H1 (cell line): ENCODE data around the gene SLC27A6. TPM values are rescaled to one million over a fixed set of nuclear protein-coding genes. Genes with fewer than 3 reads are reported as not detected.

ENCODE experiments used
- CTCF ChIA-PET: fragments of 300-600 bp; sonication (Branson Sonifier 250); formaldehyde crosslinking; loops from one replicate; lab custom pipeline; 2021; ENCODE audit not compliant: partially characterized antibody; lab: Charles Lee
- POLR2A ChIA-PET: fragments of 300-600 bp; sonication (Branson Sonifier 250); formaldehyde crosslinking; loops from one replicate; lab custom pipeline; 2021; ENCODE audit warnings: inconsistent platforms; ENCODE audit not compliant: partially characterized antibody; lab: Charles Lee
- DNase-seq, 2 experiments: peaks; one replicate each; pipeline versions ENCODE4 v3.0.0 to v3.0.0-alpha.2; 2010 to 2022; ENCODE audit warnings: low spot score in 2 of 2, low read depth in 1 of 2, mixed read lengths in 1 of 2
- FAIRE-seq: peaks from 2 replicates; lab custom pipeline; 2011; peaks lifted over from hg19 to GRCh38; lab: Jason Lieb, UNC
- H2AFZ ChIP-seq: 2 replicates; pipeline ENCODE4 v1.8.1; 2012; ENCODE audit warnings: low read length, inconsistent platforms
- H2AK5ac ChIP-seq: 2 replicates; pipeline ENCODE4 v1.6.1; 2013; ENCODE audit warnings: low read depth, low read length
- H2BK120ac ChIP-seq: replicated peaks from 2 replicates; pipeline ENCODE3; 2013; ENCODE audit warnings: low read depth, low read length, inconsistent platforms
- H2BK12ac ChIP-seq: 2 replicates; pipeline ENCODE4 v1.6.1; 2013; ENCODE audit warnings: low read depth, low read length
- H2BK15ac ChIP-seq: 2 replicates; pipeline ENCODE4 v1.6.1; 2013; ENCODE audit warnings: low read length
- H2BK20ac ChIP-seq: 2 replicates; pipeline ENCODE4 v1.6.1; 2013; ENCODE audit warnings: low read length
- H2BK5ac ChIP-seq: 2 replicates; pipeline ENCODE4 v1.6.1; 2013; ENCODE audit warnings: low read depth, low read length
- H3K14ac ChIP-seq: 2 replicates; pipeline ENCODE4 v1.6.1; 2013; ENCODE audit warnings: inconsistent platforms; ENCODE audit not compliant: insufficient read length
- H3K18ac ChIP-seq: 2 replicates; pipeline ENCODE4 v1.6.1; 2013; ENCODE audit warnings: low read length; ENCODE audit errors: extremely low read depth
- H3K23ac ChIP-seq: 2 replicates; pipeline ENCODE4 v1.6.1; 2013; ENCODE audit warnings: inconsistent platforms; ENCODE audit not compliant: insufficient read length
- H3K23me2 ChIP-seq: 2 replicates; pipeline ENCODE4 v1.6.1; 2013; ENCODE audit warnings: low read depth, low read length
- H3K27ac ChIP-seq: 2 replicates; pipeline ENCODE4 v1.6.1; 2011; ENCODE audit warnings: low read depth, low read length, inconsistent platforms
- H3K27me3 ChIP-seq, 4 experiments: replicated peaks in 1 of 4; 1 replicate in 1 of 4; 2 replicates in 3 of 4; pipeline versions ENCODE4 v1.6.1 to v1.8.1; 2011 to 2013; ENCODE audit warnings: low read length in 3 of 4, mild to moderate bottlenecking in 3 of 4, inconsistent platforms in 2 of 4, mixed read lengths in 2 of 4, moderate library complexity in 1 of 4; ENCODE audit not compliant: control insufficient read depth in 3 of 4, insufficient read depth in 3 of 4; ENCODE audit errors: extremely low read depth in 1 of 4
- H3K36me3 ChIP-seq, 4 experiments: 2 replicates each; pipeline versions ENCODE4 v1.6.1 to v1.8.1; 2011 to 2013; ENCODE audit warnings: mild to moderate bottlenecking in 4 of 4, low read length in 3 of 4, moderate library complexity in 2 of 4, control low read depth in 1 of 4, inconsistent platforms in 1 of 4; ENCODE audit not compliant: insufficient read depth in 4 of 4, control insufficient read depth in 2 of 4
- H3K4ac ChIP-seq: replicated peaks from 2 replicates; pipeline ENCODE3; 2013; ENCODE audit warnings: low read length, low read depth, mixed read lengths, inconsistent platforms; ENCODE audit not compliant: insufficient read length
- H3K4me1 ChIP-seq, 4 experiments: replicated peaks in 1 of 4; 1 replicate in 1 of 4; 2 replicates in 3 of 4; pipeline versions ENCODE4 v1.6.1 to v1.8.1; 2011 to 2013; ENCODE audit warnings: low read length in 3 of 4, inconsistent platforms in 2 of 4, mixed read lengths in 1 of 4; ENCODE audit not compliant: insufficient read depth in 4 of 4, control insufficient read depth in 3 of 4
- H3K4me2 ChIP-seq, 2 experiments: 2 replicates each; pipeline versions ENCODE4 v1.6.1 to v1.8.1; 2011 to 2013; ENCODE audit warnings: low read depth in 2 of 2, low read length in 2 of 2, control low read depth in 1 of 2, inconsistent platforms in 1 of 2, mild to moderate bottlenecking in 1 of 2; ENCODE audit not compliant: insufficient read depth in 1 of 2
- H3K4me3 ChIP-seq, 4 experiments: fragments of 200-600, 300-600 bp in 1 of 4; sonication (generic), shearing (Covaris generic), sonication (Bioruptor Twin) in 1 of 4; 2 replicates each; pipeline versions ENCODE4 v1.5.1 to v1.8.1; 2011 to 2016; ENCODE audit warnings: low read length in 4 of 4, low read depth in 3 of 4, control low read depth in 2 of 4, inconsistent platforms in 2 of 4, mild to moderate bottlenecking in 2 of 4, mixed read lengths in 1 of 4, moderate library complexity in 1 of 4; ENCODE audit not compliant: insufficient read depth in 2 of 4; ENCODE audit errors: extremely low read depth in 1 of 4
- H3K56ac ChIP-seq: replicated peaks from 2 replicates; pipeline ENCODE3; 2013; ENCODE audit warnings: low read depth, mild to moderate bottlenecking, mixed read lengths, low read length, inconsistent platforms; ENCODE audit not compliant: insufficient read length
- H3K79me1 ChIP-seq: 2 replicates; pipeline ENCODE4 v1.6.1; 2013; ENCODE audit warnings: low read depth, low read length, control low read depth
- H3K79me2 ChIP-seq, 2 experiments: 2 replicates each; pipeline versions ENCODE4 v1.6.1 to v1.8.1; 2012 to 2013; ENCODE audit warnings: low read length in 2 of 2, mild to moderate bottlenecking in 2 of 2, inconsistent platforms in 1 of 2; ENCODE audit not compliant: insufficient read depth in 2 of 2, control insufficient read depth in 1 of 2
- H3K9ac ChIP-seq, 4 experiments: replicated peaks in 1 of 4; 1 replicate in 1 of 4; 2 replicates in 3 of 4; pipeline versions ENCODE4 v1.6.1 to v1.8.1; 2011 to 2013; ENCODE audit warnings: low read depth in 3 of 4, low read length in 3 of 4, control low read depth in 2 of 4, mild to moderate bottlenecking in 2 of 4, moderate library complexity in 2 of 4, inconsistent platforms in 1 of 4; ENCODE audit errors: extremely low read depth in 1 of 4
- H3K9me3 ChIP-seq, 2 experiments: 2 replicates each; pipeline versions ENCODE4 v1.6.1 to v1.8.1; 2012 to 2013; ENCODE audit warnings: mild to moderate bottlenecking in 2 of 2, moderate library complexity in 2 of 2, control low read depth in 1 of 2, inconsistent platforms in 1 of 2, low read depth in 1 of 2, low read length in 1 of 2, mixed read lengths in 1 of 2; ENCODE audit not compliant: insufficient read depth in 2 of 2
- H4K20me1 ChIP-seq, 2 experiments: replicated peaks in 1 of 2; 2 replicates each; pipeline versions ENCODE3 to v1.8.1; 2011 to 2013; ENCODE audit warnings: inconsistent platforms in 2 of 2, low read length in 2 of 2, mild to moderate bottlenecking in 1 of 2; ENCODE audit not compliant: insufficient read depth in 2 of 2, control insufficient read depth in 1 of 2
- H4K5ac ChIP-seq: 2 replicates; pipeline ENCODE4 v1.6.1; 2013; ENCODE audit warnings: low read length, low read depth, mixed read lengths, inconsistent platforms; ENCODE audit not compliant: insufficient read length
- H4K8ac ChIP-seq: 2 replicates; pipeline ENCODE4 v1.8.0; 2013; ENCODE audit warnings: mild to moderate bottlenecking, moderate library complexity, low read length, inconsistent platforms; ENCODE audit not compliant: insufficient read depth; ENCODE audit errors: extremely low read depth
- H4K91ac ChIP-seq: replicated peaks from 2 replicates; pipeline ENCODE3; 2013; ENCODE audit warnings: low read length, mixed read lengths, inconsistent platforms; ENCODE audit not compliant: insufficient read length
- BCL11A ChIP-seq, 2 experiments: IDR thresholded peaks; one replicate each; pipeline ENCODE4 v1.6.1; 2011; ENCODE audit warnings: low read depth in 2 of 2, low read length in 2 of 2, mild to moderate bottlenecking in 2 of 2
- BRCA1 ChIP-seq: IDR thresholded peaks from 2 replicates; pipeline ENCODE4 v1.6.1; 2012; ENCODE audit warnings: low read depth, low read length, improper control_type of control experiment
- CEBPB ChIP-seq: IDR thresholded peaks from 2 replicates; pipeline ENCODE4 v1.6.1; 2012; ENCODE audit warnings: low read depth, low read length
- EP300 ChIP-seq, 2 experiments: IDR thresholded peaks; 1 replicate in 1 of 2; 2 replicates in 1 of 2; pipeline ENCODE4 v1.6.1; 2011 to 2012; ENCODE audit warnings: low read depth in 2 of 2, low read length in 2 of 2, mild to moderate bottlenecking in 2 of 2, borderline replicate concordance in 1 of 2, inconsistent platforms in 1 of 2, moderate library complexity in 1 of 2
- GABPA ChIP-seq: IDR thresholded peaks from 2 replicates; pipeline ENCODE4 v1.6.1; 2011; ENCODE audit warnings: mild to moderate bottlenecking, low read length, moderate library complexity, borderline replicate concordance; ENCODE audit not compliant: insufficient read depth
- GTF2F1 ChIP-seq: IDR thresholded peaks from 2 replicates; pipeline ENCODE4 v1.6.1; 2012; ENCODE audit warnings: low read depth, low read length, improper control_type of control experiment, borderline replicate concordance
- KDM4A ChIP-seq: IDR thresholded peaks from one replicate; pipeline ENCODE4 v1.7.1; 2012; ENCODE audit warnings: low read depth, mild to moderate bottlenecking, moderate library complexity, low read length, inconsistent platforms; ENCODE audit not compliant: severe bottlenecking
- NANOG ChIP-seq: IDR thresholded peaks from 2 replicates; pipeline ENCODE4 v1.6.1; 2011; ENCODE audit warnings: low read length, low read depth, mild to moderate bottlenecking, inconsistent platforms; ENCODE audit not compliant: insufficient read depth, poor library complexity, severe bottlenecking
- PHF8 ChIP-seq: fragments of 200-600 bp; sonication (generic); conservative IDR thresholded peaks from 2 replicates; pipeline ENCODE4 v1.7.1; 2012; ENCODE audit warnings: low read depth, mild to moderate bottlenecking, inconsistent platforms, low read length, moderate library complexity
- RXRA ChIP-seq: IDR thresholded peaks from 2 replicates; pipeline ENCODE4 v1.6.1; 2011; ENCODE audit warnings: low read depth, mild to moderate bottlenecking, low read length, moderate library complexity; ENCODE audit not compliant: insufficient read depth
- SIX5 ChIP-seq: IDR thresholded peaks from 2 replicates; pipeline ENCODE4 v1.6.1; 2011; ENCODE audit warnings: mild to moderate bottlenecking, low read depth, low read length
- SP4 ChIP-seq: IDR thresholded peaks from 2 replicates; pipeline ENCODE4 v1.6.1; 2012; ENCODE audit warnings: low read length, inconsistent platforms
- SUZ12 ChIP-seq: fragments of 200-600 bp; sonication (generic); IDR thresholded peaks from 2 replicates; pipeline ENCODE4 v1.6.1; 2012; ENCODE audit warnings: mild to moderate bottlenecking, inconsistent platforms, low read length, moderate library complexity, mixed read lengths
- TAF7 ChIP-seq: optimal IDR thresholded peaks from 2 replicates; pipeline ENCODE3; 2011; ENCODE audit warnings: low read depth, mild to moderate bottlenecking, inconsistent platforms, low read length, moderate library complexity, borderline replicate concordance
- TBP ChIP-seq: IDR thresholded peaks from 2 replicates; pipeline ENCODE4 v1.6.1; 2011; ENCODE audit warnings: low read depth, low read length, improper control_type of control experiment
- WGBS, 2 experiments: shearing (Covaris generic) in 1 of 2; methylation state at CpG; one replicate each; pipeline versions ENCODE4 v1.1.6 to v1.1.7; 2013 to 2015; ENCODE audit warnings: low lambda C conversion rate in 2 of 2, mixed read lengths in 2 of 2, inconsistent platforms in 1 of 2, low coverage in 1 of 2, missing lambda C conversion rate in 1 of 2; ENCODE audit not compliant: insufficient replicate concordance in 2 of 2, insufficient coverage in 1 of 2, insufficient read length in 1 of 2; ENCODE audit errors: extremely low coverage in 1 of 2, missing lambda C conversion rate in 1 of 2; 5-methylcytosine and 5-hydroxymethylcytosine counted together
- polyA plus RNA-seq, 7 experiments: library from polyadenylated mRNA; depleted of rRNA in 3 of 7; stranded (reverse) in 5 of 7; unstranded in 2 of 7; fragments of >200 nt in 5 of 7; fragments of 200-250 nt in 2 of 7; gene quantifications; 1 replicate in 5 of 7; 2 replicates in 1 of 7; 4 replicates in 1 of 7; pipeline versions ENCODE4 v1.2.1 to v1.2.3, GENCODE V29; 2011 to 2013; ENCODE audit warnings: missing spikeins in 2 of 7, mixed read lengths in 2 of 7
- total RNA-seq: library from RNA; stranded (reverse); fragmentation: NEBNext Ultra II Directional; extraction: Animal tissue kit (Norgen Biotek cat#: 25700); gene quantifications from 2 replicates; pipeline ENCODE4 v1.2.1, GENCODE V29; 2021

The SLC27A6 gene
- total and polyA plus RNA-seq, 2 of the 8 experiments (the other 6 are each of a cell fraction or from before 2014, with no cell fraction given): 4.0 to 4.7 TPM

GRCh38 chr5:129065721-129066120 lies 100.4 kb downstream of the SLC27A6 start:
- no peak overlapping the region for H3K4ac ChIP-seq
- H3K79me1 ChIP-seq: no peaks in the 10 kb centered on the region
- no peak overlapping the region for H3K23ac ChIP-seq
- no peak overlapping the region for H3K4me3 ChIP-seq
- no peak for FAIRE-seq
- 86% methylated on average over 2 of the region's 2 CpGs; no CpG with 5 or more reads in 1 of the 2 experiments for WGBS, 2 experiments
- H3K4me1 ChIP-seq: no peaks in the 10 kb centered on the region
- H4K5ac ChIP-seq: no peak overlapping the region
- no peak overlapping the region for H4K91ac ChIP-seq
- H3K23me2 ChIP-seq: no peaks in the 10 kb centered on the region
- H4K8ac ChIP-seq: no peak overlapping the region
- H2BK15ac ChIP-seq: no peak overlapping the region
- no peak overlapping the region for H2BK120ac ChIP-seq
- no peak overlapping the region for H3K27ac ChIP-seq
- no peak overlapping the region for H2BK12ac ChIP-seq
- H3K27me3 ChIP-seq: no peaks in the 10 kb centered on the region
- no peak overlapping the region for H2AFZ ChIP-seq
- H3K9ac ChIP-seq: no peak overlapping the region
- no peaks in the 10 kb centered on the region for H3K36me3 ChIP-seq
- no peaks in the 10 kb centered on the region for H3K79me2 ChIP-seq
- DNase-seq: no peak
- H2BK20ac ChIP-seq: no peak overlapping the region
- no peak overlapping the region for H2AK5ac ChIP-seq
- H4K20me1 ChIP-seq: no peaks in the 10 kb centered on the region
- H2BK5ac ChIP-seq: no peak overlapping the region
- no peaks in the 10 kb centered on the region for H3K9me3 ChIP-seq
- no peak overlapping the region for H3K18ac ChIP-seq
- no peak overlapping the region for H3K4me2 ChIP-seq
- H3K56ac ChIP-seq: no peak overlapping the region
- ChIA-PET POLR2A (interaction anchor here (1.4 kb wide), 1 partner anchor 28 kb away, joined by 3 read pairs; the partner anchor contains the start of gene ISOC1), CTCF (interaction anchor here (0.9 kb wide), 1 partner anchor 9 kb away, joined by 3 read pairs; no protein-coding TSS in a partner anchor)
- no peak overlapping the region for H3K14ac ChIP-seq
- TF ChIP-seq TBP (no peak), NANOG (no peak), GTF2F1 (no peak), RXRA (no peak), TAF7 (no peak), SUZ12 (no peak), CEBPB (no peak), SIX5 (no peak), BCL11A (IDR thresholded peaks at IDR 0.05; ENCODE audit: low read depth in 2 of 2, low read length in 2 of 2) (no peak), SP4 (no peak), PHF8 (no peak), BRCA1 (no peak), GABPA (no peak), KDM4A (no peak), EP300 (IDR thresholded peaks at IDR 0.05; ENCODE audit: borderline replicate concordance in 1 of 2, low read depth in 2 of 2, low read length in 2 of 2) (no peak)
